Kasumi-1 (cell line): ENCODE data around the gene TCF23.
"Not testable (repeated sequence)": the region's sequence is repeated elsewhere in the genome, so short reads cannot be mapped to it uniquely, and the experiment has no call there.

Experiments used
- DNase-seq, 2 experiments: peaks; one replicate each; lab custom pipeline; 2025; lab: John Stamatoyannopoulos, UW

Gene TCF23

DNA sequence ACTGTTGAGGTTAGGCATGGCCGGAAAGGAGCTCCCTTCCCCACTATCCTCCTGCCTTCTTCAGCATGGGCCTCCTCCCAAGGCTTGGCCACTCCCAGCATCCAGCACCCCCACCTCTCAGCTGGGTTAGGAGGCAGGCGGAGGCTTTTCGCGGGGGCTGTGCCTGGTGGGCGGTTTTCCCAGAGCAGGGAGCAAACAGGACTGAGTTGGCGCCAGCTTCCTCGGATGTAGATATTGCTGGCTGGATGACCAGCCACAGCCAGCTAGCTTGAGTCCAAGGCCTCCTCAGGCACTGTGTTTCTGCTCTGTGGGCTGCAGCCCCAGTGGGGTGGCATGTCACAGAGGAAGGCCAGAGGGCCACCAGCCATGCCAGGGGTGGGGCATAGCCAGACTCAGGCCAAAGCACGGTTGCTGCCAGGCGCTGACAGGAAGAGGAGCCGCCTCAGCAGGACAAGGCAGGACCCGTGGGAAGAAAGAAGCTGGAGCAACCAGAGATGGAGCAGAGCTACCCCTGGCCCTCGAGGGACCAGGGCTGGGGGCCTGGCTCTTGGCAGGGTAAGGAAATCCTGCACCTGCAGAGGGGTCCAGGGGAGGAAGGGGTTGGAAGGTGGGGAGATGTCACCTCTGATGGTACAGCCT is at the start of gene TCF23:
TCF23 (plus strand) TSS at position 204 of the 639 bp plus-strand sequence; CDS start at position 334, 130 bp downstream.
- no peak for DNase-seq

GRCh38 chr2:27099334-27099955 is 49.4 kb upstream of the TCF23 start:
- DNase-seq: no peak

DNA sequence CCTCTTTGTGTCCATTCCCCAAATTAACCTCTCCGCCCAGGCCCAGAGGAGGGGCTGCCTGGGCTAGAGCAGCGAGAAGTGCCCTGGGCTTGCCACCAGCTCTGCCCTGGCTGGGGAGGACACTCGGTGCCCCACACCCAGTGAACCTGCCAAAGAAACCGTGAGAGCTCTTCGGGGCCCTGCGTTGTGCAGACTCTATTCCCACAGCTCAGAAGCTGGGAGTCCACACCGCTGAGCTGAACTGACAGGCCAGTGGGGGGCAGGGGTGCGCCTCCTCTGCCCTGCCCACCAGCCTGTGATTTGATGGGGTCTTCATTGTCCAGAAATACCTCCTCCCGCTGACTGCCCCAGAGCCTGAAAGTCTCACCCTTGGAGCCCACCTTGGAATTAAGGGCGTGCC is 48.8 kb upstream of the TCF23 start:
- DNase-seq: no peak

DNA sequence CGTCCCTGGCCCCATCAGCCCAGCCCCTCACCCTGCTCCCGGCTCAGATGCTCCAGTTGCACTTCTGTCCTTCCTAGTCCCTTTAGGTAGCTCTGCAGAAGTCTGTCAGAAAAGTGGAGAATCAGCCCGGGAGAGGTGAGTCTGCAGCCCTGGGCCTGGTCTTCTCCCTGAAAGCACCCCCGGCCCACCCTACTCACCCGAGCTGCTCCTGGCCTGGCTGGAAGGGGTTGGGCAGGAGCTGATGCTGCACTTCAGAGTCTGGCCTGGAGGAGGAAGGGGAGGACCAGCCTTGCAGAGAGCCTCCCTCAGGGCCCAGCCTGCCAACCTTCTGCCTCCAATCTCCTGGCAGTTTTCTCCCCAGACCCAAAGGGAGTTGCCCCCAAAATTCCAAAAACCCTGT is 46.5 kb upstream of the TCF23 start:
- no peak for DNase-seq

GRCh38 chr2:27105981-27106380 is 42.8 kb upstream of the TCF23 start:
- DNase-seq: no peak

GRCh38 chr2:27108221-27108620 is 40.6 kb upstream of the TCF23 start:
- no peak for DNase-seq

DNA sequence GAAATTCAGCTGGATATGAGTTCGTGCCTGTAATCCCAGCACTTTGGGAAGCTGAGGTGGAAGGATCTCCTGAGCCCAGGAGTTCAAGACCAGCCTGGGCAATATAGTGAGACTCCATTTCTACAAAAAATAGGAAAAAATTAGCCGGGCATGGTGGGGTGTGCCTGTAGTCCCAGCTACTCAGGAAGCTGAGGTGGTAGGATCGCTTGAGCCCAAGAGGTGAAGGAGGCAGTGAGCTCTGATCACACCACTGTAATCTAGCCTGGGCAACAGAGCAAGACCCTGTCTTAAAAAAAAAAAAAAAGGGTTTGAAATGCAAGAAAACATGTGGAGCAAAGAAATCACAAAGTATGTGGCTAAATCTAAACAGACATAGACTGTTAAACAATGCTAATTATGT is 39.7 kb upstream of the TCF23 start:
- DNase-seq: no peak

GRCh38 chr2:27110603-27111352 is 38.0 kb upstream of the TCF23 start:
- not testable (repeated sequence) for DNase-seq

- not testable (repeated sequence) for DNase-seq
These were observed 37.3 kb upstream of the TCF23 start for GRCh38 chr2:27111392-27112078.

GRCh38 chr2:27115519-27115918 is 33.3 kb upstream of the TCF23 start:
- DNase-seq: no peak

DNA sequence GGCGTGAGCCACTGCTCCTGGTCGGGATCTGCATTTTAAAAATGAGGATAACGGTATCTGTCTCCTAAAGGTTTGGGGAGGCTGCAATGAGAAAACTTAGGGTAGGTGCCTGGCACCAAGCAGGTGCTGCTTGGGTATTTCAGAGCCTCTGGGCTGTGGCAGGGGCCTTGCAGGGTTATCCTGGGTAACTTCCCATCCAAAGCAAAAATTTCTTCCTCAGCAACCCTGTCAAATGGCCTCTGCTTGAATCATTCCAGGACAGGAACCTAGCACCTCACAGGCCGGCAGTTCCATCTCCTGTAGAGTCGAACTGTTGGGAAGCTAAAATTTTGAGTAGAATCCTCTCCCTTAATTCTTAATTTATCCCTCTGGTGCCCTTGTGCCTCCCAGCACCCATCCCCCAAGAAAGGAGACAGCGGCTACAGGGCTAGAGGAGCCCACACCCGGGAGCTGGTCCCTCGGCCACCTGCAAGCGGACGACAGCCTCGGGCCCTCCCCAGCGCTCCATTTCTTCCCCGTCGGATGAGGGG is 30.7 kb upstream of the TCF23 start:
- DNase-seq: no peak

DNA sequence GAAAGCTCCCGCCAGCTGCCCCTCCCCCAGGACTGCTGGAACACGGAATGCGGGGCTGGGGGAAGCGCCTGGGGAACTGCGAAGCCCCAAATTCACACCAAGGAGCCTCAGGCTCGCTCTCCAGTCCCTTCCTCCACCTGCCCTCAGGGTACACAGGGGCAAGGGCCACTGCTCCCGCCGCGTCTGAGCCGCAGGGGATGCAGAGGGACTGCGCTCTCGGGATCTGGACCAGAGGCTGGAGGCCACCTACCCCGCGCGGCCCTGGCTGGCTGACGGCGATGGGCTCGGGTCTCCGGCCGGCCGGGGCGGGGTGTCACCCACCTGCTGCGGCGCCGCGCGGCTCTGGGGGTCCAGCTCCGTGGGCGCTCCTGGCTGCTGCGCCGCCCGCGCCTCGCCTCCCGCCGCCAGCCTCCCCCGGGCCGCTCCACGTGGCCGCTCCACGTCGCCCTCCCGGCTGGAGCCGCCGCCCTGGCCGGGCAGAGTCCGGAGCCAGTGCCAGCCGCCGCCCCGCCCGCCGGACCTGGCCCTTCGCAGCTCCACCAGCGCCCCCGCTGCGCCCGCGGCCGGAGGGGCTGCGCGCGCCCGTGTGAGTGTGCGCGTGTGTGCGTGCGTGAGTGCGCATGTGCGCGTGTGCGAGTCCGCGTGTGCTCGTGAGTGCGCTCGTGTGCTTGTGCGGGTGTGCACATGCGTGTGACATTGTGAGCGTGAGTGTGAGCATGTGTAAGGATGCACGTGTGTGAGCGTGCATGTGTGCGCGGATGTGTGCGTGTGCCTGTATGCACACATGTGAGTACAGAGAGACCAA is 30.1 kb upstream of the TCF23 start, which contains the start of gene CGREF1:
CGREF1 (minus strand) TSS at position 604 of the 805 bp plus-strand sequence. CDS start 14,762 bp downstream, outside the sequence.
- DNase-seq: peak in 1 of 2 experiments; percentile 46

- peak in 1 of 2 experiments; percentile 46 for DNase-seq
These were observed 29.5 kb upstream of the TCF23 start for GRCh38 chr2:27119330-27119670.

DNA sequence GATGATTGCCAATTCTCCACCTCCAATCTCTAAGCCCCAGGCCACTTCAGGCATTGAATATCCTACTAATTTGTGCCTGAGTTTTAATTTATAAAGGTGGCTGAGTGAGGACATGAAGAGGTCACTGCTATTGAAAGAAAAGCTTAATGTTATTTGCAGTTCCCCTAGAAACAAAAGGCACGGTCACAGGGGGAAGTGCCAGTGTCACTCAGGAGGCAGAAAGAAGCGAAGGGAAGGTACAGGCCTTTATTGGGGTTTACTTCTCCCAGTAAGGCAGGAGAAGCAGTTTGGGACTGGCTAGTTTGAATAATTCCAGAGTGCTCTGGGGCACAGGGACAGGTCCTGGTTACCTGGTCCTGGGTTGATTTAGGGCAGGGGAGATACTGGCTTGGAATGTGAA is 26.9 kb upstream of the TCF23 start:
- no peak for DNase-seq

GRCh38 chr2:27122791-27123190 is 26.0 kb upstream of the TCF23 start:
- no peak for DNase-seq

DNA sequence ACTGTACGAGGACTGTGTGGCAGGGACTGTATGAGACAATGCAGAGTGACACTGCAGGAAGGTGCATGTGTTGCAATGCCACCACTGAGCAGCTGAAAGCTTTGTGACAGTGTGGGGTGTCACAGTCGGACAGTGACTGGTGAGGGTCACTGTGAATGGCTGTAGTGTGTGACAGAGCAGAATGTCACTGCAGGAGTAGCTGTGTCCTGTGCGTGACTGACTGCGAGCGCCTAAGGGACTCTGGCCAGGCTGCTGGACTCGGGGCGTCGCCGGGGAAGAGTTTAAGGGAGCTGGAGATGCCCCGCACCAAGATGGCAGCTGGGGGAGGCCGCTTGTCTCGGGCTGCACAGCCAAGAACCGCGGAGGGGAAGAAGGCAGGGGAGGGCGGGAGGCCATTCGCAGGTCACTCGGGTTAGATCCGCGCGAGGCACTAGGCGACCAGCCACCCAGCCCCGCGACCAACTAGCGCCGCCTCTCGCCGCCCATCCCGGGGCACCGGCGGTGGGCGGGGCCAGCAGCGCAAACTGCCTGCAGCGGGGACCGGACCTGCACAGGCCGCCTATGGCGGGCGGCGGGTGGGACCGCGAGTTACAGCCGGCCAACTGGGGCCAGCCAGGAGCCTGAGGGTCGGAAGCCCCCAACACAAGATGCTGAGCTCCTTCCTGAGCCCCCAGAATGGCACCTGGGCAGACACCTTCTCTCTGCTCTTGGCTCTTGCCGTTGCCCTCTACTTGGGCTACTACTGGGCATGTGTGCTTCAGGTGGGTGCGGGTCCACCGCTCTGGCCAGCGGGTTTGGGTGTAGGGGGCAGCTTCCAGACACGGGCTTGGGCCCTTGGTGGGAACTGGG is 25.3 kb upstream of the TCF23 start, which contains the start of gene ABHD1:
ABHD1 (plus strand) TSS at position 514 of the 849 bp plus-strand sequence; CDS start at position 648, 134 bp downstream.
- DNase-seq: peak; percentile 23 to 43

- DNase-seq: no peak
These were observed 23.7 kb upstream of the TCF23 start for GRCh38 chr2:27125104-27125503.

GRCh38 chr2:27126252-27126710 is 22.5 kb upstream of the TCF23 start:
- DNase-seq: no peak

GRCh38 chr2:27127883-27128667 is 20.7 kb upstream of the TCF23 start:
- no peak for DNase-seq
